Progenitor cell of endocrine pancreas (in vitro differentiated cells): ENCODE data around the gene WDR46. TPM values are rescaled to one million over a fixed set of nuclear protein-coding genes. Genes with fewer than 3 reads are reported as not detected.

Source experiments
- DNase-seq: peaks from one replicate; pipeline ENCODE4 v3.0.0; 2021; ENCODE audit warnings: low spot score; ENCODE audit not compliant: unreplicated experiment
- H3K27ac Mint-ChIP-seq: 2 replicates; pipeline ENCODE4 v1.8.0; 2021; ENCODE audit warnings: mild to moderate bottlenecking, moderate library complexity, mixed read lengths
- H3K27me3 Mint-ChIP-seq: 2 replicates; pipeline ENCODE4 v1.8.0; 2021; ENCODE audit warnings: mixed read lengths
- H3K36me3 Mint-ChIP-seq: 2 replicates; pipeline ENCODE4 v1.8.0; 2022; ENCODE audit warnings: mixed read lengths; ENCODE audit not compliant: insufficient read depth
- H3K4me1 Mint-ChIP-seq: 2 replicates; pipeline ENCODE4 v1.8.0; 2021; ENCODE audit warnings: low read depth, mixed read lengths
- H3K4me3 Mint-ChIP-seq: 2 replicates; pipeline ENCODE4 v1.8.0; 2021; ENCODE audit warnings: low read depth, mild to moderate bottlenecking, moderate library complexity, mixed read lengths
- H3K9me3 Mint-ChIP-seq: 2 replicates; pipeline ENCODE4 v1.8.0; 2021; ENCODE audit warnings: low read depth, mixed read lengths
- CTCF ChIP-seq: fragments of 200-600 bp; sonication (generic); IDR thresholded peaks from one replicate; pipeline ENCODE4 v1.5.0; 2021; ENCODE audit warnings: antibody characterized with exemption, mild to moderate bottlenecking; ENCODE audit not compliant: unreplicated experiment
- total RNA-seq: library from RNA; stranded (reverse); gene quantifications from 2 replicates; pipeline ENCODE4 v1.2.1, GENCODE V29; 2021

WDR46 gene
- total RNA-seq, 1 donor from 2014 or later, result 47.5 TPM

DNA sequence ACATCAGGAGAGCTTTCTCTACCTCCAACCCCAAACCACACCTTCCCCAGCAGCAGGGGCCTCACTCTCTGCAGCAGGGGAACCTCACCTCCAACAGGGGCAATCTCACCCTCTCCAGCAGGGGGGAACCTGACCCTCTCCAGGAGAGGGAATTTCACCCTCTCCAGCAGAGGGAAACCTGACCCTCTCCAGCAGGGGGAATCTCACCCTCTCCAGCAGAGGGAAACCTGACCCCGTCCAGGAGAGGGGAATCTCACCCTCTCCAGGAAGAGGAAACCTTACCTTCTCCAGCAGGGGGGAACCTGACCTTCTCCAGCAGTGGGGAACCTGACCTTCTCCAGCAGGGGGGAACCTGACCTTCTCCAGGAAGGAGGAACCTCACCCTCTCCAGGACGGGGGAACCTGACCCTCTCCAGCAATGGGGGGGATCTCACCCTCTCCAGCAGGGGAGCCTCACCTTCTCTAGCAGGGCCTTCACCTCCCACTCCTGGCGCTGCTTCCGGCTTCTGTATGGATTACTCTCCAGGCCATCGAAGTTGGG is 9.0 kb downstream of the WDR46 start:
- Mint-ChIP-seq H3K4me1 (peaks cover 9% of the 10 kb centered on the region), H3K27ac (no peak overlapping the region), H3K36me3 (peaks cover 10% of the 10 kb centered on the region), H3K4me3 (no peak overlapping the region), H3K9me3 (no peaks in the 10 kb centered on the region), H3K27me3 (no peaks in the 10 kb centered on the region)
- peak; percentile 42 for DNase-seq
- TF ChIP-seq CTCF, result peak; percentile 60

- Mint-ChIP-seq H3K27me3 (no peaks in the 10 kb centered on the region), H3K36me3 (peaks cover 16% of the 10 kb centered on the region), H3K27ac (no peak overlapping the region), H3K4me1 (peaks cover 15% of the 10 kb centered on the region), H3K9me3 (no peaks in the 10 kb centered on the region), H3K4me3 (no peak overlapping the region)
- no peak for DNase-seq
- no peak for TF ChIP-seq CTCF
Observed at GRCh38 chr6:33279257-33279695, 9.8 kb downstream of the WDR46 start.

DNA sequence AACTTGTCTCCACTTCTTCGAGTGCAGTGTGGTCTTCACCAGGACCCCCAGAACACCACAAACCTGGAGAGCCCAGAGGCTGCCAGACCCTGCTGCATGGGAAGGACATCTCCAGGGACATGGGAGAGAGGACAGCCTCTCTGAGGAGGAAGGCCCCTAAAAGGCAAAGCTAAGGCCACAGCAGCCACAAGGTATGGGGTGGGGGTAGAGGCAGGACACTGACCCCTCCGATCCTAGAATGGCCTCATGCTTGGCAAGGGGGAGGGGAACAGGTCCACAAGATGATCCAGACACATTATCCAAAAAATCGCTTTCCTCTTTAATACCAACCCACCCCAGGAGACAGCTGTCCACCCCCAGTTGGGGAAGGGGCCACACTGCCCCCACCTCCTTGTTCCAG is 10.2 kb downstream of the WDR46 start:
- H3K27ac Mint-ChIP-seq, result no peak overlapping the region
- peaks cover 17% of the 10 kb centered on the region for H3K4me1 Mint-ChIP-seq
- peaks cover 16% of the 10 kb centered on the region for H3K36me3 Mint-ChIP-seq
- no peak overlapping the region for H3K4me3 Mint-ChIP-seq
- no peaks in the 10 kb centered on the region for H3K27me3 Mint-ChIP-seq
- TF ChIP-seq CTCF, result no peak
- H3K9me3 Mint-ChIP-seq, result no peaks in the 10 kb centered on the region
- no peak for DNase-seq

- H3K4me1 Mint-ChIP-seq, result peaks cover 19% of the 10 kb centered on the region
- H3K36me3 Mint-ChIP-seq, result peaks cover 16% of the 10 kb centered on the region
- no peak overlapping the region for H3K4me3 Mint-ChIP-seq
- no peak for DNase-seq
- no peaks in the 10 kb centered on the region for H3K9me3 Mint-ChIP-seq
- TF ChIP-seq CTCF, result no peak
- H3K27ac Mint-ChIP-seq, result no peak overlapping the region
- H3K27me3 Mint-ChIP-seq, result no peaks in the 10 kb centered on the region
Observed at GRCh38 chr6:33278392-33278741, 10.7 kb downstream of the WDR46 start.

GRCh38 chr6:33277663-33278391 is 11.2 kb downstream of the WDR46 start:
- Mint-ChIP-seq H3K4me1 (peaks cover 25% of the 10 kb centered on the region), H3K9me3 (no peaks in the 10 kb centered on the region), H3K27ac (peak overlapping the region; percentile 91), H3K4me3 (peak overlapping the region; percentile 80), H3K36me3 (peaks cover 15% of the 10 kb centered on the region), H3K27me3 (no peaks in the 10 kb centered on the region)
- TF ChIP-seq CTCF, result peak; percentile 22
- no peak for DNase-seq
